DMS153 (cell line): Measurements from ENCODE around the gene PDGFC.

ENCODE experiments used
- DNase-seq: peaks from one replicate; lab custom pipeline; 2025; lab: John Stamatoyannopoulos, UW

Gene PDGFC

GRCh38 chr4:156971676-156972378 is at the start of gene PDGFC:
Gene PDGFC, minus strand, starts transcription at chr4:156971799. Its CDS starts 896 bp downstream, at chr4:156970903.
- no peak for DNase-seq

GRCh38 chr4:157020882-157021281 is 49.3 kb upstream of the PDGFC start:
- no peak for DNase-seq

- DNase-seq = no peak
These were observed 47.4 kb upstream of the PDGFC start for GRCh38 chr4:157018920-157019490.

- no peak for DNase-seq
These were observed 43.3 kb upstream of the PDGFC start for GRCh38 chr4:157014621-157015591.

GRCh38 chr4:157013656-157014055 is 42.1 kb upstream of the PDGFC start:
- no peak for DNase-seq

GRCh38 chr4:157012781-157013180 is 41.2 kb upstream of the PDGFC start:
- DNase-seq = no peak

- DNase-seq = no peak
These were observed 40.7 kb upstream of the PDGFC start for GRCh38 chr4:157012296-157012695.

- DNase-seq = no peak
These were observed 39.0 kb upstream of the PDGFC start for GRCh38 chr4:157010630-157011029.

GRCh38 chr4:157005831-157006230 is 34.2 kb upstream of the PDGFC start:
- no peak for DNase-seq

GRCh38 chr4:157005193-157005592 is 33.6 kb upstream of the PDGFC start:
- DNase-seq = no peak

- DNase-seq = no peak
These were observed 32.9 kb upstream of the PDGFC start for GRCh38 chr4:157004279-157005161.

- DNase-seq = no peak
These were observed 27.5 kb upstream of the PDGFC start for GRCh38 chr4:156999175-156999517.

- no peak for DNase-seq
These were observed 27.0 kb upstream of the PDGFC start for GRCh38 chr4:156998500-156999174.

GRCh38 chr4:156992943-156993342 is 21.3 kb upstream of the PDGFC start:
- DNase-seq = no peak

- DNase-seq = no peak
These were observed 19.6 kb upstream of the PDGFC start for GRCh38 chr4:156991161-156991560.

- DNase-seq = no peak
These were observed 11.8 kb upstream of the PDGFC start for GRCh38 chr4:156983366-156983765.

GRCh38 chr4:156981262-156981769 is 9.7 kb upstream of the PDGFC start:
- no peak for DNase-seq

- DNase-seq = no peak
These were observed 6.0 kb upstream of the PDGFC start for GRCh38 chr4:156977435-156978160.

- DNase-seq = no peak
These were observed 4.5 kb upstream of the PDGFC start for GRCh38 chr4:156976147-156976546.

- DNase-seq = no peak
These were observed 4.1 kb upstream of the PDGFC start for GRCh38 chr4:156975686-156976085.
